Glomerular visceral epithelial cell (primary cell): ENCODE results near the gene CYSTM1.
"Not testable (repeated sequence)": the region's sequence is repeated elsewhere in the genome, so short reads cannot be mapped to it uniquely, and the experiment has no call there.

Experiments used
- DNase-seq: peaks from one replicate; pipeline ENCODE4 v3.0.0-alpha.2; 2016; ENCODE audit errors: extremely low spot score

The CYSTM1 gene

GRCh38 chr5:140150201-140150600 lies 24.8 kb upstream of the CYSTM1 start:
- DNase-seq = no peak

- no peak for DNase-seq
Measured at GRCh38 chr5:140151144-140152021, 23.6 kb upstream of the CYSTM1 start.

GRCh38 chr5:140152022-140152999 lies 22.7 kb upstream of the CYSTM1 start:
- no peak for DNase-seq

- no peak for DNase-seq
Measured at GRCh38 chr5:140153255-140153654, 21.7 kb upstream of the CYSTM1 start.

- DNase-seq = no peak
Measured at GRCh38 chr5:140153905-140154304, 21.1 kb upstream of the CYSTM1 start.

- not testable (repeated sequence) for DNase-seq
Measured at GRCh38 chr5:140154710-140155381, 20.1 kb upstream of the CYSTM1 start.

- peak; percentile 87 for DNase-seq
Measured at GRCh38 chr5:140157032-140157781, 17.8 kb upstream of the CYSTM1 start.

GRCh38 chr5:140159014-140159927 lies 15.7 kb upstream of the CYSTM1 start:
- DNase-seq = no peak

- DNase-seq = no peak
Measured at GRCh38 chr5:140162275-140162674, 12.7 kb upstream of the CYSTM1 start.

- no peak for DNase-seq
Measured at GRCh38 chr5:140162781-140163180, 12.2 kb upstream of the CYSTM1 start.

- no peak for DNase-seq
Measured at GRCh38 chr5:140165101-140165922, 9.7 kb upstream of the CYSTM1 start.

- no peak for DNase-seq
Measured at GRCh38 chr5:140165923-140166270, 9.1 kb upstream of the CYSTM1 start.

- DNase-seq = no peak
Measured at GRCh38 chr5:140166911-140167310, 8.1 kb upstream of the CYSTM1 start.

- DNase-seq = no peak
Measured at GRCh38 chr5:140168371-140168770, 6.6 kb upstream of the CYSTM1 start.

- no peak for DNase-seq
Measured at GRCh38 chr5:140169410-140169809, 5.6 kb upstream of the CYSTM1 start.

- no peak for DNase-seq
Measured at GRCh38 chr5:140172483-140172882, 2.5 kb upstream of the CYSTM1 start.

- no peak for DNase-seq
Measured at GRCh38 chr5:140174014-140174413, 974 bp upstream of the CYSTM1 start.

GRCh38 chr5:140175367-140176030 lies 511 bp downstream of the CYSTM1 start:
- peak; percentile 77 for DNase-seq

GRCh38 chr5:140176031-140176387 lies 1.0 kb downstream of the CYSTM1 start:
- DNase-seq = no peak
